Urinary bladder (tissue), 4 donors: ENCODE measurements around the gene SLC26A11. TPM values are rescaled to one million over a fixed set of nuclear protein-coding genes. Genes with fewer than 3 reads are reported as not detected.

Source experiments
- DNase-seq: peaks from one replicate; pipeline ENCODE4 v3.0.0-alpha.2; 2015; ENCODE audit errors: extremely low spot score
- H3K27ac ChIP-seq: one replicate; pipeline ENCODE4 v1.5.1; 2013; ENCODE audit warnings: low read depth, mild to moderate bottlenecking, moderate library complexity
- H3K36me3 ChIP-seq: one replicate; pipeline ENCODE4 v1.6.1; 2013; ENCODE audit warnings: mild to moderate bottlenecking, moderate library complexity; ENCODE audit not compliant: insufficient read depth
- H3K4me1 ChIP-seq: one replicate; pipeline ENCODE4 v1.6.1; 2013; ENCODE audit warnings: mild to moderate bottlenecking, moderate library complexity; ENCODE audit not compliant: insufficient read depth
- H3K4me3 ChIP-seq: one replicate; pipeline ENCODE4 v1.5.1; 2013; ENCODE audit warnings: low read depth, low read length
- WGBS: extraction: QIAGEN DNeasy Blood & Tissue Kit; methylation state at CpG from one replicate; pipeline ENCODE4 v1.1.7; 2013; 5-methylcytosine and 5-hydroxymethylcytosine counted together
- polyA plus RNA-seq: library from polyadenylated mRNA; stranded (reverse); fragments of 200-250 nt; gene quantifications from one replicate; pipeline ENCODE4 v1.2.3, GENCODE V29; 2013
- total RNA-seq: library from RNA; depleted of rRNA; stranded (reverse); fragments of >200 nt; gene quantifications from one replicate; pipeline ENCODE4 v1.2.3, GENCODE V29; 2014
- donor health status: healthy with polysubstance abuse.
- donor health status: healthy.

SLC26A11 gene
- total and polyA plus RNA-seq, 2 donors = 9.2 to 14.2 TPM

DNA sequence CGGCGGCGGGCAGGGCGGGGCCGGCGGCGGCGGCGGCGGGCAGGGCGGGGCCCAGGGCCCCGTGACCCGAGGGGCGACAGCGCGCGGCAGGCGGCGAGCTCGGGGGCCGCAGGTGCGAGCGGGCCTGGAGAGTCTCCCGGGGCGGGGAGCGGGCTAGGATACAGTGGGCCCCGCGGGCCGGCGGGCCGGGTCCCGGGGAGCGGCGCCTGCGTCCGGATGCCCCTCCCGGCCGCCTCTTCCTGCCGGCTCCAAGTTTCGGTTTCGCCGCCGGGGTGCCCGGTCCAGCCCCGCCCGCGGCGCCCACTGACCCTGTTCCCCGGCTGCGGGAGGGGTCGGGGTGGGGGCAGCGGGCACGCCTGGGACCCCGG is 40.5 kb downstream of the SLC26A11 start, which contains the start of gene RNF213:
Gene RNF213, plus strand, starts transcription at position 62 of the 368 bp plus-strand sequence. CDS start 2,830 bp downstream, outside the sequence.
- WGBS = under 1% methylated on average over 48 of the region's 54 CpGs
- H3K36me3 ChIP-seq = no peaks in the 10 kb centered on the region
- H3K4me3 ChIP-seq = peak within 1 kb of the TSS; percentile 98
- H3K27ac ChIP-seq = peak within 1 kb of the TSS; percentile 96
- DNase-seq = no peak
- peaks cover 5% of the 10 kb centered on the region for H3K4me1 ChIP-seq

DNA sequence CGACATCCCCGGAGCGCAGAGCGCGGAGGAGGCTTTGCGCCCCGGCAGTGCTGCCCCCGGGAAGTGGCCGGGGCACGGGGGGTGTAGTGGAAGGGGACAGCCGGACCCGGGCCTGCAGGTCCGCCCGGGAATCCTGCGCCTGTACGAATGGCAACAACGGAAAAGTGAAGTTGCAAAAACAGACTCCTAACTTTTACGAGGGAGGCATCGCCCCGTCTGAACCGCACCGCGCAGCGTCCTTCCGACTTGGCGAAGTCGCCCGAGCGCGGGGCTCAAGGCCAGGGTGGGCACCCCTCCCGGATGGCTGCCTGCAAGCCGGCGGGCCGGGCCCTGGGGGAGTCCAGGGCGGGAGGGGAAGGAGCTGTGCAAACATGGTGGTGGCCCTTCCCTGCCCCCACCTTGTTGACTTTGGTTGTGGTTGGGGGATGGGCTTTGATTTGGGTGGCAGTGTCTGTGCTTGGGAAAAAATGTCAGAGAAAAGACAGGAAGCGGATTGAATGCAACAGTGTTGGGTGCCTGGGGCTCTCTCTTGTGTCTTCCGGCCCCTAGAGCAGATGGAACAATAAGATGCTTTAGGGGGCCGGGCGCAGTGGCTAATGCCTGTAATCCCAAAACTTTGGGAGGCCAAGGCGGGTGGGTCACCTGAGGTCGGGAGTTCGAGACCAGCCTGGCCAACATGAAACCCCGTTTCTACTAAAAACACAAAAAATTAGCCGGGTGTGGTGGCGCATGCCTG is 41.1 kb downstream of the SLC26A11 start:
- Histone ChIP-seq H3K27ac (peak overlapping the region; percentile 96), H3K36me3 (no peaks in the 10 kb centered on the region), H3K4me3 (peak overlapping the region; percentile 98), H3K4me1 (peaks cover 5% of the 10 kb centered on the region)
- 2% methylated on average over 45 of the region's 45 CpGs for WGBS
- no peak for DNase-seq

DNA sequence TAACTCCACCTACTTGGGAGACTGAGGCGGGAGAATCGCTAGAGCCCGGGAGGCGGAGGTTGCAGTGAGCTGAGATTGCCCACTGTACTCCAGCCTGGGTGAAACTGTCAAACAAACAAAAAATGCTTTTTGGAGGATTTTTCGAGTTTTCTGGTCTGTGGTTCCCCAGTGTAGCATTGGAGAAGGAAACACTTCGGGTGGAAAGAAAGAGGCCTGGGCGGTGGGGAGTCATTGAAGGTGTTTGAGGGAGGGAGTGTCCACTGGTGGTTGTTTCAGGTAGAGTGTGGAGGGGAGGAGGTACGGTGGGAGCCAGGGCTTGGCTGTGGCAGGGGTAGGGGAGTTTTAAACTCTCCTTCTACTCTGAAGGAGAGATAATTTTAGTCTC is 41.7 kb downstream of the SLC26A11 start:
- no peak overlapping the region for H3K27ac ChIP-seq
- no peaks in the 10 kb centered on the region for H3K36me3 ChIP-seq
- no peak for DNase-seq
- H3K4me3 ChIP-seq = peak overlapping the region; percentile 98
- 39% methylated on average over 8 of the region's 8 CpGs for WGBS
- peaks cover 5% of the 10 kb centered on the region for H3K4me1 ChIP-seq

- Histone ChIP-seq H3K4me1 (peaks cover 5% of the 10 kb centered on the region), H3K27ac (peak overlapping the region; percentile 33)
- 62% methylated on average over 3 of the region's 3 CpGs for WGBS
These were observed 42.1 kb downstream of the SLC26A11 start for GRCh38 chr17:80262291-80262690.

DNA sequence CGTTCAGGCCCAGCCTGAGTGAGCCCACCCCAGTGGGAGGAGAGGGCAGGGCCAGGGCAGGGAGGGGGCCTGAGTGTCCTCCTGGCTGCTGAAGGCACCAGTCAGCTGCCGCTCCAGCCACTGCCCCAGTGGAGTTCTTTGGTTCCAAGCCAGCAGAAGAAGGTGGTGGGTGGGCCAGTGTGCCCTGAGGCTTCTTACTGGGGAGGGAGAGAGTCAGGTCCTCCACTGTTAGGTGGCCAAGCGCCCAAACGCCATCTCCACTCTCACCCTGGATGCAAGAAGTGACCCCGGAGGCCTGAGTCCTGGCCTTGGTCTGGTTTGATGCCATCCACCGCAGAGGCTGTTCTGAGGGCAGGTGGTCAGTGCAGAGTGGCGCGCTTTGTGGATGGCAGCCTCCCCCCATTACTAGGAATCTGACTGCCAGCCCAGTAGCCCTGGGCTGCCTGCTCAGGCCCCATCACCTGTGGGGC is 42.6 kb downstream of the SLC26A11 start:
- Histone ChIP-seq H3K4me1 (peaks cover 5% of the 10 kb centered on the region), H3K36me3 (no peaks in the 10 kb centered on the region), H3K27ac (peak overlapping the region; percentile 33), H3K4me3 (peak overlapping the region; percentile 25)
- WGBS = 77% methylated on average over 8 of the region's 8 CpGs
- no peak for DNase-seq

More at GRCh38 chr17:80262291-80262690, 42.1 kb downstream of the SLC26A11 start:
- no peak overlapping the region for H3K4me3 ChIP-seq
- H3K36me3 ChIP-seq = no peaks in the 10 kb centered on the region
- DNase-seq = no peak

- Histone ChIP-seq H3K36me3 (no peaks in the 10 kb centered on the region), H3K27ac (peak overlapping the region; percentile 46), H3K4me3 (peak overlapping the region; percentile 25), H3K4me1 (peaks cover 5% of the 10 kb centered on the region)
- 36% methylated on average over 19 of the region's 19 CpGs for WGBS
- DNase-seq = peak; percentile 70
These were observed 43.3 kb downstream of the SLC26A11 start for GRCh38 chr17:80263253-80264204.

GRCh38 chr17:80264205-80265075 is 44.2 kb downstream of the SLC26A11 start:
- peak overlapping the region; percentile 25 for H3K4me3 ChIP-seq
- no peak for DNase-seq
- H3K27ac ChIP-seq = no peak overlapping the region
- 78% methylated on average over 19 of the region's 19 CpGs for WGBS
- H3K36me3 ChIP-seq = peaks cover 3% of the 10 kb centered on the region
- peaks cover 5% of the 10 kb centered on the region for H3K4me1 ChIP-seq

GRCh38 chr17:80265205-80266068 is 45.2 kb downstream of the SLC26A11 start:
- no peak overlapping the region for H3K4me3 ChIP-seq
- peaks cover 3% of the 10 kb centered on the region for H3K36me3 ChIP-seq
- WGBS = 91% methylated on average over 17 of the region's 17 CpGs
- peaks cover 2% of the 10 kb centered on the region for H3K4me1 ChIP-seq
- no peak overlapping the region for H3K27ac ChIP-seq
- DNase-seq = no peak

- no peak for DNase-seq
- no peak overlapping the region for H3K4me3 ChIP-seq
- peaks cover 3% of the 10 kb centered on the region for H3K36me3 ChIP-seq
- 97% methylated on average over 6 of the region's 6 CpGs for WGBS
- no peak overlapping the region for H3K27ac ChIP-seq
- peaks cover 2% of the 10 kb centered on the region for H3K4me1 ChIP-seq
These were observed 47.2 kb downstream of the SLC26A11 start for GRCh38 chr17:80267391-80267790.

DNA sequence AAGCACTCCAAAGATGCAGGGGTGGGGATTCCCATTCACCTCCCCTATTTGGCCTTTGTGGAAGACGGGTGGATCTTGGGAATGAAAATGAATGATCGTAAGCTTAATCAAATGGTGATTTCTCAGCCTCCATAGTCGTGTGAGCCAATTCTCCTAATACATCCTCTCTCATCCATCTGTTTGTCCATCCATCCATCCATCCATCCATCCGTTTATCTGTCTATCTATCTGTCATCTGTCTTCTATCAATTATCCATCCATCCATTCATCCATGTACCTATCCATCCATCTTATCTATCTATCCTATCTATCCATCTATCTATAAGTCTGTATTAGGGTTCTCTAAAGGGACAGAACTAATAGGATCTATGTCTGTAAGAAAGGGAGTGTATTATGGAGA is 48.2 kb downstream of the SLC26A11 start:
- H3K36me3 ChIP-seq = peaks cover 4% of the 10 kb centered on the region
- 86% methylated on average over 4 of the region's 4 CpGs for WGBS
- peaks cover 2% of the 10 kb centered on the region for H3K4me1 ChIP-seq
- H3K4me3 ChIP-seq = no peak overlapping the region
- DNase-seq = no peak
- H3K27ac ChIP-seq = no peak overlapping the region

DNA sequence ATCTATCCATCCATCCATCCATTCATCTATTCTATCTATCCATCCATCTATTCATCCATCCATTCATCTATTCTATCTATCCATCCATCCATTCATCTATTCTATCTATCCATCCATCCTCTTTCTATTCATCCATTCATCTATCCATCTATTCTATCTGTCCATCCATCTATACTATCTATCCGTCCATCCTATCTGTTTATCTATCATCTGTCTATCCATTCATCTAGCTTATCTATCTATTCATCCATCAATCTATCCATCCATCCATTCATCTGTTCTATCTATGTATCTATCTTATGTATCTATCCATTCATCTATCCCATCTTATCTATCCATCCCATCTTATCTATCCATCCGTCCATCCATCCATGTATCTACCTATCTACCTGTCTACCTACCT is 49.2 kb downstream of the SLC26A11 start:
- Histone ChIP-seq H3K4me3 (no peak overlapping the region), H3K36me3 (peaks cover 6% of the 10 kb centered on the region), H3K27ac (no peak overlapping the region), H3K4me1 (no peaks in the 10 kb centered on the region)
- DNase-seq = no peak
- 87% methylated on average over 2 of the region's 2 CpGs for WGBS

DNA sequence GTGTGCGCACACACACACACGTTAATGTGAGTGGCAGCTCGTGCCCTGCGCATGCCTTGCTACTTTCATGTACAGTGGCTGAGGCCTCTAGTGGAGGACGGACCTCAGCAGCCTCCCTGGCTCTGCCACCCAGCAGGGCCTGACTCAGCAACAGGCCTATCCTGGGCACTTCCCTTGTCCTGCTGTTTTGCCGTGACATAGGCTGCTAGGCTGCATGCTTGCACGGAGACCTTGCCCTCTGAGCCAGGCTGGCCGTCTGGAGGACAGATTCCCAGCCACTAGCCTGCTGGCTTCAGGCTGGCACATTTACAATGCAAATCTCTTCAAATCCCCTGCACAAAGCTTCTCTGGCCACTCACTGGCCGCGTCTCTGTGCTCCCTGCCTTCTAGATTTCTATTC is 49.9 kb downstream of the SLC26A11 start:
- WGBS = 77% methylated on average over 10 of the region's 10 CpGs
- Histone ChIP-seq H3K36me3 (peaks cover 6% of the 10 kb centered on the region), H3K27ac (no peak overlapping the region), H3K4me3 (no peak overlapping the region), H3K4me1 (no peaks in the 10 kb centered on the region)
- DNase-seq = no peak
